K562 (cell line): ENCODE data around the gene ERICH6. TPM values are rescaled to one million over a fixed set of nuclear protein-coding genes. Genes with fewer than 3 reads are reported as not detected.

Experiments used
- AFF4 ChIP-seq: sonication (generic); formaldehyde crosslinking; IDR thresholded peaks from 2 replicates; pipeline ENCODE4 v1.8.0; 2023; ENCODE audit warnings: mild to moderate bottlenecking, missing genetic modification reagents
- ARID1B ChIP-seq: fragments of 450-650 bp; IDR thresholded peaks from 2 replicates; pipeline ENCODE4 v1.6.1; 2016; ENCODE audit warnings: antibody characterized with exemption, mild to moderate bottlenecking, inconsistent platforms
- ETV1 ChIP-seq: fragments of 450-650 bp; conservative IDR thresholded peaks from 2 replicates; pipeline ENCODE4 v1.6.1; 2016; ENCODE audit warnings: missing genetic modification characterization, control low read depth, low read depth, missing compliant biosample characterization
- HDAC1 ChIP-seq, 2 experiments: fragments of 450-650 bp; IDR thresholded peaks; 2 replicates each; pipeline ENCODE4 v1.6.1; 2016 to 2017; ENCODE audit warnings: inconsistent platforms in 1 of 2, mild to moderate bottlenecking in 1 of 2, moderate library complexity in 1 of 2
- PML ChIP-seq: IDR thresholded peaks from 2 replicates; pipeline ENCODE4 v1.6.1; 2012; ENCODE audit warnings: low read length, inconsistent platforms
- POLR2B ChIP-seq: fragments of 450-650 bp; IDR thresholded peaks from 2 replicates; pipeline ENCODE4 v1.6.1; 2018; ENCODE audit warnings: low read depth; ENCODE audit not compliant: partially characterized antibody
- REST ChIP-seq, 2 experiments: fragments of 450-650 bp; formaldehyde crosslinking in 1 of 2; IDR thresholded peaks; 2 replicates each; pipeline versions ENCODE4 v1.4.0 to v1.6.1; 2014 to 2020; ENCODE audit warnings: mild to moderate bottlenecking in 2 of 2, borderline replicate concordance in 1 of 2, low read depth in 1 of 2
- TAL1 ChIP-seq: fragments of 450-650 bp; IDR thresholded peaks from 2 replicates; pipeline ENCODE4 v1.6.1; 2016; ENCODE audit warnings: mild to moderate bottlenecking
- THAP7 ChIP-seq: fragments of 250-450 bp; sonication (Bioruptor Pico); IDR thresholded peaks from 2 replicates; pipeline ENCODE4 v1.5.0; 2021
- ZC3H8 ChIP-seq: fragments of 450-650 bp; IDR thresholded peaks from 2 replicates; pipeline ENCODE4 v1.6.1; 2017
- ZNF316 ChIP-seq: fragments of 450-650 bp; IDR thresholded peaks from 2 replicates; pipeline ENCODE4 v1.6.1; 2016
- polyA plus RNA-seq, 8 experiments: library from polyadenylated mRNA; depleted of rRNA in 4 of 8; stranded (reverse) in 5 of 8; unstranded in 3 of 8; fragments of >200 nt; fragmentation: Nextera tagmentation in 2 of 8; fragmentation: Illumina TruSeq in 1 of 8; extraction: Ambion mirVana in 2 of 8; extraction: Trizol in 1 of 8; gene quantifications; 2 replicates each; pipeline versions ENCODE4 v1.2.1 to v1.2.3, GENCODE V29; 2011 to 2014; ENCODE audit warnings: inconsistent platforms in 1 of 8, missing spikeins in 1 of 8
- total RNA-seq, 7 experiments: library from RNA; depleted of rRNA in 6 of 7; stranded (reverse); fragments of >200 nt in 6 of 7; fragmentation: Illumina TruSeq in 2 of 7; extraction: Trizol in 2 of 7; gene quantifications; 2 replicates each; pipeline versions ENCODE4 v1.2.1 to v1.2.3, GENCODE V29; 2011 to 2021; ENCODE audit warnings: low replicate concordance in 1 of 7

ERICH6 gene
- total and polyA plus RNA-seq, 9 of the 15 experiments (the other 6 are each of a cell fraction or from before 2014, with no cell fraction given), result not detected

- TF ChIP-seq AFF4 (no peak), ETV1 (tag) (no peak), THAP7 (CRISPR knock-in tag) (no peak), TAL1 (peak; percentile 61), ARID1B (peak; percentile 82), ZC3H8 (no peak), REST (IDR thresholded peaks at IDR 0.05; ENCODE audit: borderline replicate concordance) (peak; percentile 28; the same call in 1 of the 2 replicates), REST (CRISPR knock-in tag; IDR thresholded peaks at IDR 0.05; ENCODE audit: low read depth) (no peak), ZNF316 (peak; percentile 79), POLR2B (peak; percentile 21), HDAC1 (IDR thresholded peaks at IDR 0.05) (no peak; a peak in 1 of 4 replicates), PML (peak; percentile 56; the same call in 1 of the 2 replicates)
Measured at GRCh38 chr3:150631515-150632221, 72.1 kb downstream of the ERICH6 start (continued).
